WERI-Rb-1 (cell line): Measurements from ENCODE around the gene ZSCAN31.

Experiments used
- DNase-seq: peaks from one replicate; pipeline ENCODE4 v3.0.0-alpha.2; 2020
- H3K27ac ChIP-seq: fragments of 250-450 bp; sonication (Bioruptor Pico); 2 replicates; pipeline ENCODE4 v1.5.1; 2020; ENCODE audit warnings: mild to moderate bottlenecking, moderate library complexity
- H3K27me3 ChIP-seq: fragments of 250-450 bp; sonication (Bioruptor Pico); 2 replicates; pipeline ENCODE4 v1.5.1; 2021; ENCODE audit warnings: mild to moderate bottlenecking, low read depth, moderate library complexity; ENCODE audit not compliant: insufficient read depth, severe bottlenecking
- H3K36me3 ChIP-seq: fragments of 250-450 bp; sonication (Bioruptor Pico); 2 replicates; pipeline ENCODE4 v1.5.1; 2020; ENCODE audit warnings: mild to moderate bottlenecking, moderate library complexity
- H3K4me3 ChIP-seq: 2 replicates; pipeline ENCODE4 v1.5.1; 2011; ENCODE audit warnings: low read depth, mild to moderate bottlenecking, control low read depth, low read length
- H3K9me3 ChIP-seq: fragments of 250-450 bp; sonication (Bioruptor Pico); 2 replicates; pipeline ENCODE4 v1.5.1; 2021; ENCODE audit warnings: mild to moderate bottlenecking, moderate library complexity; ENCODE audit not compliant: severe bottlenecking
- TF ChIP-seq, protein P1 (sequence below): IDR thresholded peaks from 2 replicates; pipeline ENCODE4 v1.5.1; 2011; ENCODE audit warnings: low read depth, mild to moderate bottlenecking, control low read depth, inconsistent platforms, low read length

The ZSCAN31 gene

GRCh38 chr6:28335564-28336283, at the start of gene ZSCAN31:
TSS of gene ZSCAN31 (minus strand) at chr6:28336148. CDS start at chr6:28329683, 6,465 bp downstream.
- H3K9me3 ChIP-seq: no peaks in the 10 kb centered on the region
- peak within 1 kb of the TSS; percentile 99 for H3K27ac ChIP-seq
- H3K4me3 ChIP-seq: peak within 1 kb of the TSS; percentile 89
- peak; percentile 98 for DNase-seq
- TF ChIP-seq, protein P1, sequence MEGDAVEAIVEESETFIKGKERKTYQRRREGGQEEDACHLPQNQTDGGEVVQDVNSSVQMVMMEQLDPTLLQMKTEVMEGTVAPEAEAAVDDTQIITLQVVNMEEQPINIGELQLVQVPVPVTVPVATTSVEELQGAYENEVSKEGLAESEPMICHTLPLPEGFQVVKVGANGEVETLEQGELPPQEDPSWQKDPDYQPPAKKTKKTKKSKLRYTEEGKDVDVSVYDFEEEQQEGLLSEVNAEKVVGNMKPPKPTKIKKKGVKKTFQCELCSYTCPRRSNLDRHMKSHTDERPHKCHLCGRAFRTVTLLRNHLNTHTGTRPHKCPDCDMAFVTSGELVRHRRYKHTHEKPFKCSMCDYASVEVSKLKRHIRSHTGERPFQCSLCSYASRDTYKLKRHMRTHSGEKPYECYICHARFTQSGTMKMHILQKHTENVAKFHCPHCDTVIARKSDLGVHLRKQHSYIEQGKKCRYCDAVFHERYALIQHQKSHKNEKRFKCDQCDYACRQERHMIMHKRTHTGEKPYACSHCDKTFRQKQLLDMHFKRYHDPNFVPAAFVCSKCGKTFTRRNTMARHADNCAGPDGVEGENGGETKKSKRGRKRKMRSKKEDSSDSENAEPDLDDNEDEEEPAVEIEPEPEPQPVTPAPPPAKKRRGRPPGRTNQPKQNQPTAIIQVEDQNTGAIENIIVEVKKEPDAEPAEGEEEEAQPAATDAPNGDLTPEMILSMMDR: no peak
- no peaks in the 10 kb centered on the region for H3K27me3 ChIP-seq
- peaks cover 5% of the 10 kb centered on the region; the same call in 1 of the 2 replicates for H3K36me3 ChIP-seq

GRCh38 chr6:28384143-28384533, 48.2 kb upstream of the ZSCAN31 start:
- Histone ChIP-seq H3K27ac (no peak overlapping the region), H3K36me3 (peaks cover 95% of the 10 kb centered on the region), H3K27me3 (no peaks in the 10 kb centered on the region), H3K4me3 (no peak overlapping the region), H3K9me3 (peaks cover 3% of the 10 kb centered on the region)
- TF ChIP-seq, protein P1: no peak
- DNase-seq: no peak

- Histone ChIP-seq H3K36me3 (peaks cover 95% of the 10 kb centered on the region), H3K9me3 (peaks cover 4% of the 10 kb centered on the region), H3K27ac (peak overlapping the region; percentile 66), H3K4me3 (peak overlapping the region; percentile 49), H3K27me3 (no peaks in the 10 kb centered on the region)
- DNase-seq: peak; percentile 89
- TF ChIP-seq, protein P1: peak; percentile 72
Observed at GRCh38 chr6:28383235-28384142, 47.5 kb upstream of the ZSCAN31 start.

DNA sequence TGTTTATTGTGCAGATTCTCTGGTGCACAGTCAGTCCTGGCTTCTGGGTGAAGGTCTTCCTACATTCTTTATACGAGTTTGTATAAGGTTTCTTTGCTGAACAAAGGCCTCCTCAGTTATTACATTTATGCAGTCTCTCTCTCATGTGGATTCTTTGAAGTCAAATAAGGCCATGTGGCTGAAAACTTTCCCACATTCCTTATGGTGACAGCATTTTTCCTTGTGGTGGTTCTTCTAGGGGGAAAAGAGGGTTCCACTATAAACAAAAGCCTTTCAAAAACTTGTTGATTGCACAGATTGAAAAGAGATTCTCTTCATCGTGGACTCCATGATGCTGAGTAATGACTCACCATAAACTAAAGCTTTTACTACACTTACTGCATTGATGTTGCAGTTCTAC, 44.4 kb upstream of the ZSCAN31 start:
- Histone ChIP-seq H3K9me3 (peaks cover 4% of the 10 kb centered on the region), H3K27ac (no peak overlapping the region), H3K4me3 (no peak overlapping the region), H3K27me3 (no peaks in the 10 kb centered on the region), H3K36me3 (peaks cover 84% of the 10 kb centered on the region)
- TF ChIP-seq, protein P1: no peak
- no peak for DNase-seq

DNA sequence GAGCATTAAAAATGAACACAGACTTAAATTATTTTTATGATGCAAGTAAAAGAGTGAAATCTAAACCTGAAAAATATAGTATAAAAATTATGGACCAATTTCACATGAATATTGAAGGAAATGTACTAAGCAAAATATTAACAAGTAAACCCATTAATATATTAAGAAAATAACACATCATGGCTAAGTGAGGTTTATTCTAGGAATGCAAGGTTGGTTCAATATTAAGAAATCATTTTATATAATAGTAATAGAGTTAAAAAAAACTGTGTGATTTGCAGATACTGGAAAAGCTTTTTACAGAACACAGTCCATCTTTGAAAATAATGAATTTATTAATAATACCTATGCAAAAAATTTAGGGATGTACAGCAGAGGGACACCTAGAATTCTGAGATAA, 42.7 kb upstream of the ZSCAN31 start:
- Histone ChIP-seq H3K27ac (no peak overlapping the region), H3K4me3 (no peak overlapping the region), H3K9me3 (peaks cover 4% of the 10 kb centered on the region), H3K27me3 (no peaks in the 10 kb centered on the region), H3K36me3 (peaks cover 68% of the 10 kb centered on the region)
- TF ChIP-seq, protein P1: no peak
- DNase-seq: no peak
